Glutamatergic neuron (in vitro differentiated cells): ENCODE data around the gene CDH4. TPM values are rescaled to one million over a fixed set of nuclear protein-coding genes. Genes with fewer than 3 reads are reported as not detected.
"Not testable (repeated sequence)": the region's sequence is repeated elsewhere in the genome, so short reads cannot be mapped to it uniquely, and the experiment has no call there.

ENCODE experiments used
- DNase-seq: peaks from one replicate; pipeline ENCODE4 v3.0.0; 2022
- H3K27ac Mint-ChIP-seq: one replicate; pipeline ENCODE4 v1.8.0; 2020; ENCODE audit warnings: mild to moderate bottlenecking, mixed read lengths, inconsistent platforms; ENCODE audit not compliant: unreplicated experiment
- H3K27me3 Mint-ChIP-seq: one replicate; pipeline ENCODE4 v1.8.0; 2020; ENCODE audit warnings: mild to moderate bottlenecking, moderate library complexity, mixed read lengths, inconsistent platforms; ENCODE audit not compliant: unreplicated experiment
- H3K36me3 Mint-ChIP-seq: one replicate; pipeline ENCODE4 v1.8.0; 2020; ENCODE audit warnings: mild to moderate bottlenecking, mixed read lengths, inconsistent platforms; ENCODE audit not compliant: unreplicated experiment
- H3K4me1 Mint-ChIP-seq: one replicate; pipeline ENCODE4 v1.8.0; 2020; ENCODE audit warnings: mild to moderate bottlenecking, low read depth, mixed read lengths, inconsistent platforms; ENCODE audit not compliant: unreplicated experiment
- H3K4me3 Mint-ChIP-seq: one replicate; pipeline ENCODE4 v1.8.0; 2020; ENCODE audit warnings: mild to moderate bottlenecking, mixed read lengths, inconsistent platforms; ENCODE audit not compliant: unreplicated experiment
- H3K9me3 Mint-ChIP-seq: one replicate; pipeline ENCODE4 v1.8.0; 2020; ENCODE audit warnings: mild to moderate bottlenecking, moderate library complexity, mixed read lengths, inconsistent platforms; ENCODE audit not compliant: unreplicated experiment
- total RNA-seq: library from RNA; stranded (reverse); fragmentation: NEBNext Ultra II Directional; extraction: Animal tissue kit (Norgen Biotek cat#: 25700); gene quantifications from one replicate; pipeline ENCODE4 v1.2.1, GENCODE V29; 2021; ENCODE audit not compliant: unreplicated experiment
- TF ChIP-seq, protein P1 (sequence below): fragments of 200-600 bp; sonication (generic); IDR thresholded peaks from one replicate; pipeline ENCODE4 v1.5.0; 2021; ENCODE audit not compliant: partially characterized antibody, unreplicated experiment

CDH4 gene
- total RNA-seq, 1 donor from 2014 or later = 1.2 TPM

DNA sequence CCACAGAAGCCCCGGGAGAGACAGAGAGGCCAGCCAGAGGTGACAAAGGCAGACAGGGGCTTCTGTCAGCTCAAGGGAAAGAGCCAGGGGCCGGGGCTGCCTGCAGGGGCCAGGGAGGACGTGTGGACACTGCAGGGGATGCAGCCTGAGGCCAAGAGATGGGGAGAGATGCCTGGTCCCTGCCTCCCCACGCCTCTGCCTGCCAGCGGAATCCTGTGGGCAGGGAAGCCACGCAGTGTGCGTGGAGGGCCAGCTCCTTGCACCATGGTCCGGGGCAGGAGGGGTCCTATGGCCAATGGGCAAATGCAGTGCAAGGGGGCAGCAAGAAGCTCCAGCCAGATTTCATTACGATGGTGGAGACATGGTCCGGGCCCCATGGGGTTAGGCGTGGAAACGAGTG, 224.9 kb downstream of the CDH4 start:
- Mint-ChIP-seq H3K27me3 (peaks cover 5% of the 10 kb centered on the region), H3K36me3 (peaks cover 9% of the 10 kb centered on the region), H3K4me1 (no peaks in the 10 kb centered on the region), H3K27ac (no peak overlapping the region), H3K9me3 (no peaks in the 10 kb centered on the region), H3K4me3 (no peak overlapping the region)
- no peak for DNase-seq
- TF ChIP-seq, protein P1, sequence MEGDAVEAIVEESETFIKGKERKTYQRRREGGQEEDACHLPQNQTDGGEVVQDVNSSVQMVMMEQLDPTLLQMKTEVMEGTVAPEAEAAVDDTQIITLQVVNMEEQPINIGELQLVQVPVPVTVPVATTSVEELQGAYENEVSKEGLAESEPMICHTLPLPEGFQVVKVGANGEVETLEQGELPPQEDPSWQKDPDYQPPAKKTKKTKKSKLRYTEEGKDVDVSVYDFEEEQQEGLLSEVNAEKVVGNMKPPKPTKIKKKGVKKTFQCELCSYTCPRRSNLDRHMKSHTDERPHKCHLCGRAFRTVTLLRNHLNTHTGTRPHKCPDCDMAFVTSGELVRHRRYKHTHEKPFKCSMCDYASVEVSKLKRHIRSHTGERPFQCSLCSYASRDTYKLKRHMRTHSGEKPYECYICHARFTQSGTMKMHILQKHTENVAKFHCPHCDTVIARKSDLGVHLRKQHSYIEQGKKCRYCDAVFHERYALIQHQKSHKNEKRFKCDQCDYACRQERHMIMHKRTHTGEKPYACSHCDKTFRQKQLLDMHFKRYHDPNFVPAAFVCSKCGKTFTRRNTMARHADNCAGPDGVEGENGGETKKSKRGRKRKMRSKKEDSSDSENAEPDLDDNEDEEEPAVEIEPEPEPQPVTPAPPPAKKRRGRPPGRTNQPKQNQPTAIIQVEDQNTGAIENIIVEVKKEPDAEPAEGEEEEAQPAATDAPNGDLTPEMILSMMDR = no peak

DNA sequence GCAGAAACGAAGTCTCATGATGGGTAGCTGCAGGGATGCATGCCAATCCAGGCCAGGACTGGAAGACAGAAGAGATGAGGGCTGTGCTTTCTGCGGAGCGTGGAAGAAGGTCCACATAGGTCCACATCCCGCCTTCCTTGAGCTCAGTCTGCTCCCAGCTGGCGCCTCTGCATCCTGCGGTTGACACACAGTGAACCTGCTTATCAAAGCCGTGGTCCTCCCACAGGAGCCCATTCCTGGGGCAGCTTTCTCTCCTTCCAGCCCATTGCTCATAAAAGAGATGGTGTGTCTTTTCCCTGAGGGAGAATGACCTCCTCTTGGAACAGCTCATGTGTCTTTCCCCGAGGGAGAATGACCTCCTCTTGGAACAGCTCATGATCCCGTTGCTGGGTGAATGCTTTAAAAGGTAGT, 225.4 kb downstream of the CDH4 start:
- Mint-ChIP-seq H3K4me1 (no peaks in the 10 kb centered on the region), H3K4me3 (no peak overlapping the region), H3K36me3 (peaks cover 9% of the 10 kb centered on the region), H3K27ac (no peak overlapping the region), H3K9me3 (no peaks in the 10 kb centered on the region), H3K27me3 (peaks cover 5% of the 10 kb centered on the region)
- no peak for DNase-seq
- TF ChIP-seq, protein P1 = no peak

DNA sequence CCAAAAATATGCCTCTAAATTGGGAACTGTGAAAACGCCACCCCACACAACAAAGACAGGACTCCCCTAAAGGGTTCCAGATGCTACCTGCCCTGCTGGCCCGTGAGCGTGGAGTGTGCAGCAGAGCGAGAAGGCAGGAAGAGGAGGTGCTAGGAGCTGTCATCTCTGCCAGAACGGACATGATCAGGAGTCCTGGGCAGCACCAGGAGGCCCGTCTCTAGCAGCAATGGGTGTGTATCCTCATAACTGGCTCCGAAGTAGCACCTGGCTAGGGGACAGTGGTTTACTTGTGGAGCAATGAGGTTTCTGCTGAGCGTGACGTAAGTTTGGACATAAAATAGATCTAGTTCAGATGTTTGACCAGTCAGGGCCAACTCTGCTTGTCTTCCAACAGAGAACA, 226.0 kb downstream of the CDH4 start:
- H3K4me1 Mint-ChIP-seq = no peaks in the 10 kb centered on the region
- no peak for DNase-seq

DNA sequence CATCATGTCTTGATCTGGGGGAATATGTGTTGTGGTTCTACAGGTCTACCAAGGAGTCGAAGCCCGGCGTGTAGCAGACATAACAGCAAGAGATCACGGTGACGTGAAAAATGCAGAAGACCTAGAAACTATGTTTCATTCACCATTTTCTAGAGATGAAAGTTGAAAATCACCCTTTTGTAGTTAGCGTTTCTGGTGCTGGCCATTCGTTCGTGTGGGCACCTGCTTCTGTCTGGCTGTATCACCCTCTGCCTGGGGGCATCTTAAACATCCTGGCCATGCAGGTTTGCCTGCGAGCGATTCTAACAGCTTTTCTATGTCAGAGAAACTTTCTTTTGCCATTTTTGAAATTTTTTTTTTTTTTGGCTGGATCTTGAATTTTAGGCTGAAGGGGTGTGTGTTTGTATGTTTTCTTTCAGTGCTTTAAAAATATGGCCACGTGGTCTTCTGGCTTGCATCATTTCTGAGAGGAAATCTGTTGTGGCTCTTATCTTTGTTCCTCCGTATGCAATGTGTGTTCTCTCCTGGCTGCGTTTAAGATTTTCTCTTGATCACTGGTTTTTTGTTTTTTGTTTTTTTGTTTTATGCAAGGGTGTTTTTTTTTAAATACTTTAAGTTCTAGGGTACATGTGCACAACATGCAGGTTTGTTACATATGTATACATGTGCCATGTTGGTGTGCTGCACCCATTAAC, 226.7 kb downstream of the CDH4 start:
- H3K27ac Mint-ChIP-seq = no peak overlapping the region
- peaks cover 5% of the 10 kb centered on the region for H3K27me3 Mint-ChIP-seq
- no peaks in the 10 kb centered on the region for H3K4me1 Mint-ChIP-seq
- peaks cover 3% of the 10 kb centered on the region for H3K9me3 Mint-ChIP-seq
- peaks cover 10% of the 10 kb centered on the region for H3K36me3 Mint-ChIP-seq
- no peak overlapping the region for H3K4me3 Mint-ChIP-seq
- TF ChIP-seq, protein P1 = no peak
- DNase-seq = no peak

More for the DNA sequence above, 226.0 kb downstream of the CDH4 start:
- TF ChIP-seq, protein P1 = no peak
- Mint-ChIP-seq H3K9me3 (peaks cover 3% of the 10 kb centered on the region), H3K27ac (no peak overlapping the region), H3K36me3 (peaks cover 9% of the 10 kb centered on the region), H3K27me3 (peaks cover 5% of the 10 kb centered on the region), H3K4me3 (no peak overlapping the region)

DNA sequence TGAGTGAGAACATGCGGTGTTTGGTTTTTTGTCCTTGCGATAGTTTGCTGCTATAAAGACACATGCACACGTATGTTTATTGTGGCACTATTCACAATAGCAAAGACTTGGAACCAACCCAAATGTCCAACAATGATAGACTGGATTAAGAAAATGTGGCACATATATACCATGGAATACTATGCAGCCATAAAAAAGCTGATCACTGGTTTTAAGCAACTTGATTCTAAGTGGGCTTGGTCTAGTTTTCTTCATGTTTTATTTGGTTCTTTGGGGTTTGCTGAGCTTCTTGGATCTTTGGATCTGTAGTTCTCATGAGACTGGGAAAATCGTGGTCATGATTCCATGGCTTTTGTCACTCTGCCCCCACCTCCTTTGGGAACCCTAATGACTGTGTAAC, 227.4 kb downstream of the CDH4 start:
- not testable (repeated sequence) for H3K4me1 Mint-ChIP-seq, H3K4me3 Mint-ChIP-seq, DNase-seq, H3K27me3 Mint-ChIP-seq, H3K27ac Mint-ChIP-seq, H3K9me3 Mint-ChIP-seq
- peaks cover 17% of the 10 kb centered on the region for H3K36me3 Mint-ChIP-seq
